Measurements from ENCODE around the gene SPATA6.

- TF ChIP-seq, protein P1, sequence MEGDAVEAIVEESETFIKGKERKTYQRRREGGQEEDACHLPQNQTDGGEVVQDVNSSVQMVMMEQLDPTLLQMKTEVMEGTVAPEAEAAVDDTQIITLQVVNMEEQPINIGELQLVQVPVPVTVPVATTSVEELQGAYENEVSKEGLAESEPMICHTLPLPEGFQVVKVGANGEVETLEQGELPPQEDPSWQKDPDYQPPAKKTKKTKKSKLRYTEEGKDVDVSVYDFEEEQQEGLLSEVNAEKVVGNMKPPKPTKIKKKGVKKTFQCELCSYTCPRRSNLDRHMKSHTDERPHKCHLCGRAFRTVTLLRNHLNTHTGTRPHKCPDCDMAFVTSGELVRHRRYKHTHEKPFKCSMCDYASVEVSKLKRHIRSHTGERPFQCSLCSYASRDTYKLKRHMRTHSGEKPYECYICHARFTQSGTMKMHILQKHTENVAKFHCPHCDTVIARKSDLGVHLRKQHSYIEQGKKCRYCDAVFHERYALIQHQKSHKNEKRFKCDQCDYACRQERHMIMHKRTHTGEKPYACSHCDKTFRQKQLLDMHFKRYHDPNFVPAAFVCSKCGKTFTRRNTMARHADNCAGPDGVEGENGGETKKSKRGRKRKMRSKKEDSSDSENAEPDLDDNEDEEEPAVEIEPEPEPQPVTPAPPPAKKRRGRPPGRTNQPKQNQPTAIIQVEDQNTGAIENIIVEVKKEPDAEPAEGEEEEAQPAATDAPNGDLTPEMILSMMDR (IDR thresholded peaks at IDR 0.05; ENCODE audit: low read depth, low read length) = no peak
- no peak for TF ChIP-seq POLR2A (IDR thresholded peaks at IDR 0.05; ENCODE audit: extremely low read depth, insufficient read length)
- TF ChIP-seq MYC (IDR thresholded peaks at IDR 0.05; ENCODE audit: low read depth, low read length) = no peak
Observed at GRCh38 chr1:48292706-48293105, 179.3 kb downstream of the SPATA6 start.
